Ramos (cell line): ENCODE measurements around the gene HOXA2.

Source experiments
- in situ Hi-C: fragments of 300-500 bp; cut with MboI; formaldehyde crosslinking; loops from one replicate; pipeline ENCODE4 v1.14.3; 2022; ENCODE audit warnings: low sequenced_read_pairs; ENCODE audit not compliant: unreplicated experiment

Gene HOXA2

GRCh38 chr7:27101957-27102580 lies 414 bp downstream of the HOXA2 start:
- in situ Hi-C loops, result no loop called here

DNA sequence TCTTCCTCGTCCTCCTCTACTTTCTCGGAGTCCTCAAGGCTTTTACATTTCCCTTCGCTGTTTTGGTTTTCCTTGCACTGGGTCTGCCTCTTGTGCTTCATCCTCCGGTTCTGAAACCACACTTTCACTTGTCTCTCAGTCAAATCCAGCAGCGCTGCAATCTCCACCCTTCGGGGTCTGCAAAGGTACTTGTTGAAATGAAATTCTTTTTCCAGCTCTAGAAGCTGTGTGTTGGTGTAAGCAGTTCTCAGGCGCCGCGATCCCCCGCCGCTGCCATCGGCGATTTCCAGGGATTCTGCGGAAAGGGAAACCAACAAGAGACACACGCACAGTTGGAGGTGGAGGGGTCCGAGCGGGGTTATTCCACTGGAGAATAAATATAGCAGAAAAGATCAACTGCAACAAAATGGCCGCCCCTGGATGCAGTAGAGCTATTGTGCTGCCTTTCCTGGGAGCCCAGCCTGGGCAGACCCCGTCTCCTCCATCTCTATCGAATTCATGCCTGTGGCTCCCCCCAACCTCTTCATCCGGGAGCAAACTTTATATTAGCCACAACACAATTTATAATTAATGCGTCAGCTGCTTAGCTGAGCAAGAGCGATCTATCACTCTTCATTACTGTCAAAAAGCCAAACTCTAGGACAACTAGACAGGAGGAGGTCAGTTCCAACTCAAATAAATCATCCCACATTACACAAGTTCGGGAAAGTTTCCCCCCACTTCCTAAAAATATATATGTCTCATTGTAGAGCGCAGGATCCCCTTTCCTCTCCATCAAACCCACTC lies 1.1 kb downstream of the HOXA2 start:
- in situ Hi-C loops, result no loop called here

DNA sequence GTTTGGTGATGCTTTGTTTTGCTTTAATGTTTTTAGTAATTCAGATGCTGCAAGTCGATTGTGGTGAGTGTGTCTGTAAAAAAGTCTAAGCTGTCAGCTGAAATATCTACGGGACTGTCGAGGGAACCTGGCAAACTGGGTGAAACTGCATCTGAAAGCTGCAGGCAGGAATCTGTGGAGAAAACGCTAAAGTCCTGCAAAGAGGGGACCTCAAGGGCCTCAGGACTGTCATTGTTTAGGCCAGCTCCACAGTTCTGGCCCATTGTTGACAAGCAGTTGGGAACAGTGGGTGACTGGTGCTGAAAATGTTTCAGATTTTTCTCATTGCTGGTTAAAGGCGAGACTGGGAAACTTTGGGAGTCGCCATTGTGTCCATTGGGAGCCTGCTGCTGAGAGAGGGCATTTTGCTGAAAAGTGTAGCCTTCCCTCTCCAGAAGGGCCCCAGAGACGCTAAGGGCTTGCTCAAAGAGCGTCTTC lies 1.8 kb downstream of the HOXA2 start:
- in situ Hi-C loops, result no loop called here

DNA sequence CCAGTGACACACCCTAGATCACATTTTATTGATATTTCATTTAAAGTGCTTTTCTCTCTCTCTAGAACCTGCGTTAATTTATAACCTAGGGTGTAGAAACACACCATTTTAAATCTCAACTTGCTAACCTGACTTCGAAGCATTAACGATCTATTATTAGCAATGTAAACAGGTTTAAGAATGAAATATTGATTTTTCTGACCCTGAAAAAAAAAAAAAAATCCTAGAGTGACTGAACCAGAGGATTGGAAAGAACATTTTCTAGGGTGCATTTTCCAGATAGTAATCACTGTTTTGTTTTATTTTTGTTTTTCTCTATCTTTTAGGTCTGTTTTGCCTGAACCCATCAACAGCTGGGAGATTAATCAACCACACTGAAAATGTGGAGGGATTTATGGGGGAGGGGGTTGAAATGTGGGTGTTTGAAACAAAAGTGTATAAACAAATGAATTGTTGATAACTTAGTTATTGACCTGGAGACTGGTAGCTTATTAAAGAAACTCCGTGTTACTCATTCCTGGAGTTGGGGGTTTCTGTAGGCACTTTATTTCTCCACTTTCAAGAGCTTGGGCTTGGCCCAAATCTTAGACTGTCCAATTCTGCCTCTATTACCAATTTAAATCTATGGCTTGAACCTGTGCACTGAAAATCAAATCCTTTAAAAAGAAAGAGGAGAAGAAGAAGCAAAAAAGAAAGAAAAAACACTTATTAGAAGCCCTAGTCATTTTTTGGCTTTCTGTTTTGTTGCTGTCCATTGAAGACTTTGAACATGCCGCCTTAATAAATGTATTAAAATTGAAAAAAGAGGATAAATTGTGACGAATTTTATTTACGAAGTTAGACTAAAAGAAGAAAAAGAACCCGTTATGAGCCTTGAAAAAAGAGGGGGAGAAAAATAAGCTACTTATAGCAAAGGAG lies 2.8 kb downstream of the HOXA2 start:
- in situ Hi-C loops, result no loop called here

DNA sequence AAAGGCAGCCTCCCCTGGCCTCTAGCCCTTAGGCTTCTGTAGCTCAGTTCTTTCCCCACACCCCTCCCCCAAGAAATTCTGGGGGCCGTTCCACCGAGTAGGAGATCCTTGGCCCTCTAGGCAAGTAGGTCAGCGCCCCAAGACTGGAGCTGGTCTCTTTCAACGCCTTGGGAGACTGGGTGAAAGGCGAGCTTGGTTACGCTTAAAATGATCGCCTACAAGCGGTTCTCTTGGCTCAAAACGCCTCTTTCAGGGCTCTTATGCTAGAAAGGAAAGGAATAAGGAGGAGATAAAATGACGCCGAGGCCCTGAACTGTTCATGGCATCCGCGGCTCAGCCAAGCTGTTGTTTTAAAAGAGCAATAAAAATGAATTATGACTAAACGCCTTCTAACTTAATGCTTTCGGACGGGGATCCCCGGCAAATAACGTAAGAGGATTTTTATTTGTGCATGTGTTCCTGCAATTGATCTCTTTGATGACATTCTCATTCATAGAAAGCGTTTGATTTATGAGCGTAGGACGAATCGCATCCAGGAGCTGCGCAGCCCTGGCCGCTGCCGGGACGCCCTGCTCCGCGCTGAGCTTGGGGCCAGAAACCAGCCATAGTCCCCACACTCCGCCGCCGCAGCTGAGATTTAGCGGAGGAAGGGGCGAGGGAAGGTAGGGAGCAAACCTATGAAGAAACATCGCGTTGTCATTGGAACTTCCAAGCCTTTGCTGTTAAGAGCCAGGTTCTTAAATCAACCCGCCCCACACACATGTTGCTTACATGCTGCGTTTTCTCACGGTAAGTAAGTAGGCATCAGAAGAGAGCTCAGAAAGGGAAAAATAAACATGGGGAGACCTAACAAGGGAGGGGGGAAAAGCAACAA lies 3.7 kb downstream of the HOXA2 start:
- in situ Hi-C loops, result no loop called here

DNA sequence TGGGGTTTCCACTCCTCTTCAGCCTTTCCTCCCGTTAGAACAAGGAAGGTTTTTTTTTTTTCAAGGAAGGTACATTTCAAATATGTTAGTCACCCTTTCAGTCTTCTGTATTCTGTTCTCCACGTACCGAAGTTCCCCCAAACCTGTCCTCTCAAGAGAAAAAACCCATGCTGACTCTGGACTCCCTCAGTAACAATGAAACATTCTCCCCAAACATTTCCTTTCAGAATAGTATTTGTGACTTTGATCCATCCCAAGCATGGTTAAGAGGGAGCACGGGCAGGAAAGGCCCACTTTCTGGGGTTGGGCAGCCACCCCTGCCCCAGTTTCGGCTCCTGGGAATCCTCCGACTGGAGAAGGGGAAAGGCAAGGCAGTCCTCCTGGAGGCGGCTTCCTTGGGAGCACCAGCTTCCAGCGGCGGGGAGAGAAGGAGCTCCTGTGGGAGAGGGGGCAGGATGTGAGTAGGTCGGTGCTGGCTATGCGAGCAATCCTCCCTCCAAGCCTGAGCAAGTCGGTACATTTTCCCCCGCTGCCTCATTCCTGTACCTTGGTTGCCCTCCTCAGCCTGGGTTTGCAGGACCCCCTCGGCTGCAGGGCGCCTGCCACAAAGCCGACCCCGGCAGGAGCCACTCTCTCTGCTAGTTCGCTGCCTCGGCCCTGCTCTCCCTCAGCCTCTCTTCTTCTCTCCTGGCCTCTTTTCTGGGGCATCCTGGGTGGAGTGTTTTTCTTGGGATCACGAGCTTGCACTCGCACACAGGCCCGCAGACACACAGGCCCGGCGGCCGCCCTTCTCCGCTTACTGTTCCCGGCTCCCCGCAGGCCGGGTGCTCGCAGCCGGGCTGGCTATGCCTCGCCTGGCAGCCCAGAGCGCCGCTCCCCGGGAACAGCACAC lies 4.6 kb downstream of the HOXA2 start:
- in situ Hi-C loops, result no loop called here

DNA sequence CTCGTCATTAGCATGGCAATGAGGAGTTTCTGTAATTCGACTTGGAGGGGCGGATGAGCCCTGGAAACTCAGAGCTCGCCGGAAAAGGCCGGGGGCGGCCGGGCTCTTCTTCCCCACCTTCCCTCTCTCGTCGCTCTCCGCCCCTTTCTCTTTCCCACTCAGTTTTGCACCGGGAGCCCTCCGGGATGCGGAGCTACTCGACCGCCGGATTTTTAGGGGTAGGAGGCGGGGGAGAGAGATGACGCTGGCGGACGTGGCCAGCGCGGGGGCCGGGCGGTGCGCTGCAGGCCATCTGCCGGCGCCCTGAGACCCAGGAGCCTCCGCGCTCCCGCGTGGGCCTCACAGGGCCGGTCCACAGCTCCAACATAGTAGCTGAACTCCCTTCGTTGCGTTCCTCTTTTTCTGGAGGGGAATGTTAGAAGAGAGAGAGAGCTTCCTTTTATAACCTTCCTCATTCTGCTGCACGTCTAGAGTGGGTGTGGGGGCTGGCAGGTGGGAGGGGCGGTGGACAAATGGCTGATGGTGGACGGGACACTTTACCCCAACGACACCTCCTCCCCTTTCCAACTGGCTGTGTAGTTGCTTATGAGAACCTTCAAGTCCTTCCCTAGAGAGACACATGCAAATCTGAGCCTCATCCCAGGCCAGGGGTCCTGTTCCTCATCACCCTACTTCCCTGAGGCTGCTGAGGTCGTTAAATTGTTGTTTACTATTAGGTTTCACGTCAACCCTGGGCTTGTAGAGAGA lies 5.5 kb downstream of the HOXA2 start:
- in situ Hi-C loops, result no loop called here

DNA sequence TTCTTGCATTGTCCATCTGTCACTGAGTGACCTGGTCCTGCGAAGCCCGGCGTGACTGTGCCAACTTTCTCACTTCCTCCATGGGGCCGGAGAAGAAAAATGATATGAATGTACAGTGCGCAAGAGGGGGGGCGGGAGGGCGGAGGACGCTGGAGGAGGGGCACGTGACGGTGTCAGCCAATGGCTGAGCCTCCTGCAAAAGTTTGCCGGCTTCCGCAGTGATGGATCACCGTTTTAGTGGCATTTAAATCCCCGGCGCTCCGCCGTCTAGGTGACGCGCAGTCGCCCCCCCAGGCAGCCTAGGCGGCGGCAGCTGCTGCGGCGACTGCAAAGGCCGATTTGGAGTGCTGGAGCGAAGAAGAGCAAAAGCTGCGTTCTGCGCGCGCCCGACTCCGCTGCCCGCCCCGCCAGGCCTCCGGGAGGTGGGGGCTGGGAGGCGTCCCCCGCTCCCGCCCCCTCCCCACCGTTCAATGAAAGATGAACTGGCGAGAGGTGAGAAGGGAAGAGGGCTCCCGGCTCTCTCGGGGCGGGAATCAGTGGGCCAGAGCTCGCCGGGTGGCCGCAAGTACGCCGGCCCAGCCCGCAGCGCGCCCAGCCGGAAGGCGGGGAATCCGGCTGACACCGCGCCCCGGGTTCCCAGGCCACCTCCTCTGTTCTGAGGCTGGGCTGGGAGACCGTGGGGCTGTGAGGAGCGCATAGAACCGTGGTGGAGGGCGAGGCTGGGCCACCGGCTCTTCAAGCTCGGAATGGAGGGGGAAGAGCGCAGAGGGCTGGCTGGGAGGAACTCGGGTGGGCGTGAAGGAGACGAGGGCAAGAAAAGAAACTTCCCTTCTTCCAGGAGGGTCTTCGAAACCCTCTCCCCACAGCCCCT lies 6.4 kb downstream of the HOXA2 start, which contains the start of gene HOXA1:
Gene HOXA1, minus strand, starts transcription at position 104 of the 871 bp plus-strand sequence. Its CDS starts 88 bp downstream, at position 16.
- in situ Hi-C loops, result no loop called here

- in situ Hi-C loops, result no loop called here
These were observed 7.2 kb downstream of the HOXA2 start for GRCh38 chr7:27095050-27095896.

DNA sequence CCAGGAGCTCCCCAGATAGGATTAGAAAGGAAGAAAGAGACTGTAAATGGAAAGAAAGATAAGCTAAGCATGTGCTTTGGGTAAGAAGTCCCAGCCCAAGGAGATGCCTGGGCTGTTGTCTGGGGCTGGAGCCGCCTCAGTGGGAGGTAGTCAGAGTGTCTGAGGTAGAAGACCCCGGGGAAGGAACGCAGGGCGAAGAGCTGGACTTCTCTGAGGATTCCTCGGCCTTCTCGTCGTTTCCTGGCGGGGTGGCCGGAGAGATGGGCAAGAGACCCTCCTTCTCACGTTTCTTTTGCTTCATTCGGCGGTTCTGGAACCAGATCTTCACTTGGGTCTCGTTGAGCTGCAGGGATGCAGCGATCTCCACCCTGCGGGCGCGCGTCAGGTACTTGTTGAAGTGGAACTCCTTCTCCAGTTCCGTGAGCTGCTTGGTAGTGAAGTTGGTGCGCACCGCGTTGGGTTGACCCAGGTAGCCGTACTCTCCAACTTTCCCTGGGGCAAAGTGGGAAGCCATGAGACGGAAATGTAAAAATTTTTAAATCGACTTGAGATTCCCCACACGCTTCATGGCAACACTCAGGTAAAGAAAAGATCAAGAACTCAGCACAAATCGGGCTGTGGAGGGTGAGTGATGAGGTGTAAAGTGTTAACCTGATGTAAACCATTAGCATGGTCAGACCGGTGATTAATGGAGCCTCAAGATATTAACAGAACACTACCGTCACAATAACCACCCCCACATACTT lies 8.0 kb downstream of the HOXA2 start:
- in situ Hi-C loops, result no loop called here

GRCh38 chr7:27093184-27093895 lies 9.1 kb downstream of the HOXA2 start:
- in situ Hi-C loops, result no loop called here

DNA sequence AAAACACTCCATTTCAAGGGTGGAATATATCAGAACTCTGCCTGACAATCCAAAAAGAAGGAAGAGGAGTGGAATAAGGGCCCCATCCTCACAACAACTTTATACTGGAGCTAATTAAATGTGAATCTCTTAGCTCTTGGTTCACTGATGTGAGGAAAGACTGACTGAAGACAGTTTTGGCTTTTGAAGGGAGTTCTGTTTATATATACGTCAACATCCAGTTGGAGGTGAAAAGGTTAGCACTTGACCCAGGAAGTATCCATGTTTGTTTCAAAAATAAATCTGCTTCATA lies 9.7 kb downstream of the HOXA2 start:
- in situ Hi-C loops, result no loop called here

DNA sequence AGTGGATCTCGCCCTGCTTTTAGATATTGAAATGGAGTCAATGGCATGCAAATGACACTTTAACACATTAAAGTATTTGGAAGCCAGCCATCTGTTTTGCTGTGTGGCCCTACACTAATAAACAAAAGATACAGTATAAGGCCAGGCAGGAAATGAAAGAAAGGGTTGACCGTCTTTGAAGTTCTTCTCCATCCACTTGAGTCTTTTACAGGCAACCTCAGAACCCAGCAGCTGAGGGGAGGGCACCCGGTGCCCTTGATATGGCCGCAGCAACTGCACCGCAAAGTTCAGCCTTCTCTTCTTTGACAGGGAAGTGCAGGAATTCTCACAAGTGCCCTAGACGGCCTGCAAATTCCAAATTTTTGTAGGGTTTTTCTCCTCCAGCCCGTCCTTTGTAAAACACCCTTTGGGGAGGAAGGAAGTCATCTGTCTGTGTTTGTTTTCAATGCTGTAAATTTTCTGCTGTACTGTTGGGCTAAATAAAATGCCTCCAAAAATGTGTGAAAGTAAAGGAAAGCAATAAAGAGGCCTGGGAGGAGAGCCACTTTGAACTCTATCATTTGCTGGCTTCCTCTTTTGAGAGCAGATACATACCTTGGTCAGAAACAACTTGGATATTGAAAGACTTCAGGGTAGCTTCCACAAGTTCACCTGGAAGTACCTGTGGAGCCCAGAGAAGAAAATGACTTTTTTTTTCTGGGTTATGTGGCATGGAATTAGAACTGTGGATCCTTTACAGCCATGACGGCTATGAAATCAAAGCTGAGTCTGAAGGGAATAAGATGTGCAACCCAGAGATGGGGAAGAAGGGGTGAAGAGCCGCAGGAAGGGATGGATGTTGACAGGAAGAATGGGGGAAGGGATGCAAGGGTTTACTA lies 10.3 kb downstream of the HOXA2 start:
- in situ Hi-C loops, result no loop called here

DNA sequence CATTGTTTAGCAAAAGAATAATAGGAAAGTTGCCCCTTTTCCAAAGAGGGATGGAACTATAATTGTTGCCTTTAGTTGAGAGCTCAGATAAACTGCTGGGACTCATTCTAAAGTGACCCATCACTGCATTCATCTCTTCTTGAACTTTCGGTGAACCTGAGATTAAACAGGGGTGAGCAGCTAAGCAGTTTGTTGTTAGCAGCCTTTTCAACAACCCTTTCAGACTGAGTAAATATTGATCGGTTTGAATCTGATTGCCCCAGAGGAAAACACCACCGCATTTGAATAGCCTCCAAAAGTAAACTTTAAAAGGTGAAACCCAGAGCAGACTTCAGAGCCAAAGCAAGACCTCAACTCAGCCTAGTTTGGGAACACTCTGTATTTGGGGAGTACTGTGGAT lies 11.4 kb downstream of the HOXA2 start:
- in situ Hi-C loops, result no loop called here
